ENCODE data around the gene NPIPB6.
"Not testable (repeated sequence)": the region's sequence is repeated elsewhere in the genome, so short reads cannot be mapped to it uniquely, and the experiment has no call there.

GRCh38 chr16:28392054-28392453 is 28.7 kb upstream of the NPIPB6 start:
- TF ChIP-seq POLR2AphosphoS5 (IDR thresholded peaks at IDR 0.05; ENCODE audit: borderline replicate concordance, low read depth, low read length); EZH2 (IDR thresholded peaks at IDR 0.05): not testable (repeated sequence)

All from SK-N-MC (cell line).